ES-I3 (cell line): ENCODE data around the gene ADRA2A.

Experiments
- H3K36me3 ChIP-seq: 2 replicates; pipeline ENCODE4 v1.6.1; 2013; ENCODE audit warnings: mild to moderate bottlenecking, low read length, control low read depth, moderate library complexity; ENCODE audit not compliant: insufficient read depth
- H3K4me1 ChIP-seq: 2 replicates; pipeline ENCODE4 v1.6.1; 2013; ENCODE audit warnings: mild to moderate bottlenecking, control low read depth, low read length; ENCODE audit not compliant: insufficient read depth
- H3K9ac ChIP-seq: 2 replicates; pipeline ENCODE4 v1.6.1; 2013; ENCODE audit warnings: low read depth, mild to moderate bottlenecking, low read length, moderate library complexity
- H3K9me3 ChIP-seq: 2 replicates; pipeline ENCODE4 v1.6.1; 2013; ENCODE audit warnings: mild to moderate bottlenecking, low read length, moderate library complexity; ENCODE audit not compliant: control insufficient read depth, insufficient read depth

ADRA2A gene

GRCh38 chr10:111089293-111089692 lies 12.5 kb downstream of the ADRA2A start:
- no peak overlapping the region for H3K9ac ChIP-seq
- no peaks in the 10 kb centered on the region for H3K9me3 ChIP-seq
- H3K36me3 ChIP-seq = no peaks in the 10 kb centered on the region
- no peaks in the 10 kb centered on the region for H3K4me1 ChIP-seq

- no peaks in the 10 kb centered on the region for H3K4me1 ChIP-seq
- H3K9ac ChIP-seq = no peak overlapping the region
- H3K36me3 ChIP-seq = no peaks in the 10 kb centered on the region
- H3K9me3 ChIP-seq = no peaks in the 10 kb centered on the region
Observed at GRCh38 chr10:111091833-111092232, 15.0 kb downstream of the ADRA2A start.

- H3K36me3 ChIP-seq = no peaks in the 10 kb centered on the region
- no peaks in the 10 kb centered on the region for H3K9me3 ChIP-seq
- no peaks in the 10 kb centered on the region for H3K4me1 ChIP-seq
- H3K9ac ChIP-seq = no peak overlapping the region
Observed at GRCh38 chr10:111093741-111094380, 17.0 kb downstream of the ADRA2A start.

GRCh38 chr10:111098679-111099437 lies 22.0 kb downstream of the ADRA2A start:
- H3K4me1 ChIP-seq = no peaks in the 10 kb centered on the region
- H3K36me3 ChIP-seq = no peaks in the 10 kb centered on the region
- H3K9ac ChIP-seq = no peak overlapping the region
- H3K9me3 ChIP-seq = no peaks in the 10 kb centered on the region

GRCh38 chr10:111100198-111100597 lies 23.4 kb downstream of the ADRA2A start:
- Histone ChIP-seq H3K36me3 (no peaks in the 10 kb centered on the region), H3K9ac (no peak overlapping the region), H3K4me1 (no peaks in the 10 kb centered on the region), H3K9me3 (no peaks in the 10 kb centered on the region)

- no peaks in the 10 kb centered on the region for H3K9me3 ChIP-seq
- H3K4me1 ChIP-seq = no peaks in the 10 kb centered on the region
- H3K9ac ChIP-seq = no peak overlapping the region
- H3K36me3 ChIP-seq = no peaks in the 10 kb centered on the region
Observed at GRCh38 chr10:111101796-111102195, 25.0 kb downstream of the ADRA2A start.

GRCh38 chr10:111102359-111102837 lies 25.6 kb downstream of the ADRA2A start:
- H3K4me1 ChIP-seq = no peaks in the 10 kb centered on the region
- no peaks in the 10 kb centered on the region for H3K9me3 ChIP-seq
- H3K36me3 ChIP-seq = no peaks in the 10 kb centered on the region
- no peak overlapping the region for H3K9ac ChIP-seq

GRCh38 chr10:111103196-111103840 lies 26.5 kb downstream of the ADRA2A start:
- Histone ChIP-seq H3K9me3 (no peaks in the 10 kb centered on the region), H3K4me1 (no peaks in the 10 kb centered on the region), H3K9ac (no peak overlapping the region), H3K36me3 (no peaks in the 10 kb centered on the region)

GRCh38 chr10:111104811-111105210 lies 28.0 kb downstream of the ADRA2A start:
- Histone ChIP-seq H3K9me3 (no peaks in the 10 kb centered on the region), H3K9ac (no peak overlapping the region), H3K36me3 (no peaks in the 10 kb centered on the region), H3K4me1 (no peaks in the 10 kb centered on the region)

- Histone ChIP-seq H3K36me3 (no peaks in the 10 kb centered on the region), H3K4me1 (no peaks in the 10 kb centered on the region), H3K9me3 (no peaks in the 10 kb centered on the region), H3K9ac (no peak overlapping the region)
Observed at GRCh38 chr10:111106081-111106480, 29.3 kb downstream of the ADRA2A start.

GRCh38 chr10:111107023-111107422 lies 30.2 kb downstream of the ADRA2A start:
- Histone ChIP-seq H3K36me3 (no peaks in the 10 kb centered on the region), H3K9me3 (no peaks in the 10 kb centered on the region), H3K9ac (no peak overlapping the region), H3K4me1 (no peaks in the 10 kb centered on the region)

GRCh38 chr10:111107846-111108245 lies 31.0 kb downstream of the ADRA2A start:
- H3K4me1 ChIP-seq = no peaks in the 10 kb centered on the region
- no peak overlapping the region for H3K9ac ChIP-seq
- no peaks in the 10 kb centered on the region for H3K9me3 ChIP-seq
- H3K36me3 ChIP-seq = no peaks in the 10 kb centered on the region

GRCh38 chr10:111108441-111108840 lies 31.6 kb downstream of the ADRA2A start:
- H3K9me3 ChIP-seq = no peaks in the 10 kb centered on the region
- no peaks in the 10 kb centered on the region for H3K36me3 ChIP-seq
- H3K4me1 ChIP-seq = no peaks in the 10 kb centered on the region

GRCh38 chr10:111109501-111110242 lies 32.8 kb downstream of the ADRA2A start:
- Histone ChIP-seq H3K36me3 (no peaks in the 10 kb centered on the region), H3K9ac (no peak overlapping the region), H3K4me1 (no peaks in the 10 kb centered on the region), H3K9me3 (no peaks in the 10 kb centered on the region)

More at GRCh38 chr10:111108441-111108840, 31.6 kb downstream of the ADRA2A start:
- no peak overlapping the region for H3K9ac ChIP-seq
